ENCODE data around the gene WWOX. TPM values are rescaled to one million over a fixed set of nuclear protein-coding genes. Genes with fewer than 3 reads are reported as not detected.
A peak's percentile ranks its signal among the peaks of the same experiment; 100 is the strongest.

Gene WWOX
- total RNA-seq, 4 donors from 2014 or later, result 21.4 to 55.6 (median 33.2) TPM

GRCh38 chr16:78740269-78740668 is 640.8 kb downstream of the WWOX start:
- DNase-seq (ENCODE audit: low spot score) (no peak), ATAC-seq (ENCODE audit: low FRiP score) (no peak)
- TF ChIP-seq, protein P1, sequence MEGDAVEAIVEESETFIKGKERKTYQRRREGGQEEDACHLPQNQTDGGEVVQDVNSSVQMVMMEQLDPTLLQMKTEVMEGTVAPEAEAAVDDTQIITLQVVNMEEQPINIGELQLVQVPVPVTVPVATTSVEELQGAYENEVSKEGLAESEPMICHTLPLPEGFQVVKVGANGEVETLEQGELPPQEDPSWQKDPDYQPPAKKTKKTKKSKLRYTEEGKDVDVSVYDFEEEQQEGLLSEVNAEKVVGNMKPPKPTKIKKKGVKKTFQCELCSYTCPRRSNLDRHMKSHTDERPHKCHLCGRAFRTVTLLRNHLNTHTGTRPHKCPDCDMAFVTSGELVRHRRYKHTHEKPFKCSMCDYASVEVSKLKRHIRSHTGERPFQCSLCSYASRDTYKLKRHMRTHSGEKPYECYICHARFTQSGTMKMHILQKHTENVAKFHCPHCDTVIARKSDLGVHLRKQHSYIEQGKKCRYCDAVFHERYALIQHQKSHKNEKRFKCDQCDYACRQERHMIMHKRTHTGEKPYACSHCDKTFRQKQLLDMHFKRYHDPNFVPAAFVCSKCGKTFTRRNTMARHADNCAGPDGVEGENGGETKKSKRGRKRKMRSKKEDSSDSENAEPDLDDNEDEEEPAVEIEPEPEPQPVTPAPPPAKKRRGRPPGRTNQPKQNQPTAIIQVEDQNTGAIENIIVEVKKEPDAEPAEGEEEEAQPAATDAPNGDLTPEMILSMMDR (IDR thresholded peaks at IDR 0.05), result no peak

- DNase-seq (ENCODE audit: low spot score), result no peak
- ATAC-seq (ENCODE audit: low FRiP score), result peak; percentile 20
- TF ChIP-seq, protein P1 (IDR thresholded peaks at IDR 0.05), result no peak
These were observed 643.2 kb downstream of the WWOX start for GRCh38 chr16:78742501-78743283.

GRCh38 chr16:78743556-78743955 is 644.1 kb downstream of the WWOX start:
- TF ChIP-seq, protein P1 (IDR thresholded peaks at IDR 0.05), result no peak
- DNase-seq (ENCODE audit: low spot score), result no peak
- ATAC-seq (ENCODE audit: low FRiP score), result no peak

DNA sequence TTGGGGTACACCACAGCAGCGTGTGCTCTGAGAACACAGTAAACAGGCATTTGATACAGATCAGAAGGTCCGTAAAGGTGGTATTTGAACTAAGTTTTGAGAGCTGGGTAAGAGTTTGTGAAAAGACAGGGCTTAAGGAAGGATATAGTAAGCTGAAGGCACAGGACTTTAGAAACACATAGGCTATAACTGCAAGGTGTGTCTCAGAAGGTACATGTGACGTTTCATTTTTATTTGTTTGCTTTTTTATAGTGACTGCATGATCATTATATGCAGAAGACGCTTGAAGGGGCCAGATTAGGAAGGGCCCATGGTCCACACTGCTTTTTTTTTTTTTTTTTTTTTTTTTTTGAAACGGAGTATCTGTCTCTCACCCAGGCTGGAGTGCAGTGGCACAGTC is 644.6 kb downstream of the WWOX start:
- ATAC-seq (ENCODE audit: low FRiP score), result no peak
- no peak for DNase-seq (ENCODE audit: low spot score)
- TF ChIP-seq, protein P1 (IDR thresholded peaks at IDR 0.05), result no peak

DNA sequence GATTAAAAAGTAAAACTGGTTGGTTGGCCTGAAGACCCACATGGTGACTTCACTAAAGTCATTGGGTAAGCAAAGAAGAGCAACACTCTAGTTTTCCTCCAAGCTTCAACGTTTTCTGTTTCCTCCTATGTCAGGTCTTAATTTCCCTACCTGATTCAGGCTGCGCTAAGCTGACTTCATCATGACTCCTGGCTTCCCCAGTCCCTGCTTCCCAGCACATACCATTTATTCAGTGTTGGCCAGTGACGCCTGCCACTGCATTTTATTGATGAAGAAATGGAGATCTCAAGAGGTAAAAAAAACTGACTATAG is 645.3 kb downstream of the WWOX start:
- TF ChIP-seq, protein P1 (IDR thresholded peaks at IDR 0.05), result no peak
- ATAC-seq (ENCODE audit: low FRiP score) (peak; percentile 52), DNase-seq (ENCODE audit: low spot score) (no peak)

DNA sequence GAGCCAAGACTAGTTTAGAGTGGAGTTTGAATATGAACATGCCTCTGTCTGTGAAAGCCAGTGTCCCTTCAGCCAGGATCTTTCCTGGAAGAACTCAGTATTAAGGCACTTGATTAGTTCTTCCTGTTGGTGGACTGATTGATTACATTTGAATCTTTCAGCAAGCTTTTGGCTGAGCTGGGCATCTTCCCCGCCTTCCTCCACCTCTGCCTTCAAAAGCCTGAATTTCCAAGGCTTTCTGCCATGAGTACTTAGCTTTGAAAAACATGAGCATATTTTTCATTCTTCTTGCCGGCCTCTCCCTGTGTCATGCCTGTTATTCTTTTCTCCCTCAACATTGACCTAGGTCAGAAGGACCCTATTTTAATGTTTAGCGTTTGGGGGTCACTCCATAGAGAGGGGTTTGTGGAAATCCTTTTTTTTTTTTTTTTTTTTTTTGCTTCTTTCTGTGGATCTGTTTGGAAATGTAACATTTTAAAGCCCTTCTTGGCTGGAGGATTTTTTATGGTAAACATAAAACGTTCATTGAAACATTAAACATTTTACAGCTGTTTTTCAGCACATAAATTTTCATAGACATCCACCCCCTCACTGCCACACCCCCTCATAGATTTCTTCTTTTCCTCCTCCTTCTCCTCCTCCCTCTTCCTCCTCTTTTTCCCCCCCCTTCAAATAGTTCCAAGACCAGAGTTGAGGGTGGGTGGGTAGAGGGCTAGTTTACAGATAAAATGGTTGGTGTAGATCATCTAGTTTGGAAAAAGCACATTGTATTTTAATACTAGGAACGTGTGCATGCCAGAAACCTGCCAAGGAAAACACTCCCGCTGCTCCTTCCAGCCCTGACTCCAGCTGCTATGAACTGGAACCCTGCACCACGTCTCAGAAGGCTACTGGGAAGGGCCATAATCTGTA is 645.9 kb downstream of the WWOX start:
- TF ChIP-seq, protein P1 (IDR thresholded peaks at IDR 0.05), result no peak
- DNase-seq (ENCODE audit: low spot score), result no peak
- peak; percentile 42 for ATAC-seq (ENCODE audit: low FRiP score)
